ENCODE results near the gene SREBF1.

Gene SREBF1
- 89.6 to 121 (median 118) reads per million in 3 donors for total RNA-seq

DNA sequence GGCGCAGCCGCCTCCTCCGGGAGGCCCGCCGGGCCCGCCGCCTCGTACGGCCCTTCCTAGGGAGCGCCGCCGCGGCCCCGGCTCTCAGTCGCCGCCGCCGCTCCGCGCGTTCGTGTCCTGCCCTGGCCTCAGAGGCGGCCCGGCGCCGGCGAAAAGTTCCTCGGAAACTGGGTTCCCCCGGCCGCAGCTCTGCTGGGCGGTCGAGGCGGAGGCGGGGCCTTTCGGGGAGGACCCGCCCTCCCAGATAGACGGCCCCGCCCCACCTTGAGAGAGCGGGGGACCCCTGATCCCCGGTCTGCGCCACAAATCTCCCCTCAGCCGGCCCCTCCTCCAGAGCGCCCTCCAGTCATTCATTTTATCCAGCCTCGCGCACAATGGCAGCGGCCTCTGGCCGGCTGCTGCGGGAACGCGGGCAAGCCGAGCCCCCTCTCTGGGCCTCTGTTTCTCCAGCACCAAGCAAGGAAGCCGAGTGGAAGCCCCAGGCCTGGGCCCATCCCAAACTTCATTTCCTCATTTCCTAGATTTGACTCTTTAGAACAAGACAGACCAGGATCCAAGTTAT lies at the start of gene SREBF1:
Gene SREBF1, minus strand, starts transcription at position 169 of the 562 bp plus-strand sequence. CDS start 169 bp downstream, outside the sequence.
- DNase-seq = peak; percentile 44 to 55 (median 52)
- Histone ChIP-seq H3K4me3 (ENCODE audit: insufficient read depth, low read depth, low read length, poor library complexity, severe bottlenecking) (peak within 1 kb of the TSS; percentile 77), H3K27me3 (replicated peaks; ENCODE audit: control insufficient read depth, insufficient read depth, low read length, poor library complexity, severe bottlenecking) (no peaks in the 10 kb centered on the region), H3K27ac (ENCODE audit: insufficient read depth, low read length, poor library complexity, severe bottlenecking) (peak within 1 kb of the TSS; percentile 96), H3K9me3 (ENCODE audit: control insufficient read depth, low read length) (no peaks in the 10 kb centered on the region), H3K36me3 (ENCODE audit: control insufficient read depth, insufficient read depth, low read length) (no peaks in the 10 kb centered on the region), H3K4me1 (ENCODE audit: control insufficient read depth, insufficient read depth, low read length, poor library complexity, severe bottlenecking) (peaks cover 28% of the 10 kb centered on the region)

DNA sequence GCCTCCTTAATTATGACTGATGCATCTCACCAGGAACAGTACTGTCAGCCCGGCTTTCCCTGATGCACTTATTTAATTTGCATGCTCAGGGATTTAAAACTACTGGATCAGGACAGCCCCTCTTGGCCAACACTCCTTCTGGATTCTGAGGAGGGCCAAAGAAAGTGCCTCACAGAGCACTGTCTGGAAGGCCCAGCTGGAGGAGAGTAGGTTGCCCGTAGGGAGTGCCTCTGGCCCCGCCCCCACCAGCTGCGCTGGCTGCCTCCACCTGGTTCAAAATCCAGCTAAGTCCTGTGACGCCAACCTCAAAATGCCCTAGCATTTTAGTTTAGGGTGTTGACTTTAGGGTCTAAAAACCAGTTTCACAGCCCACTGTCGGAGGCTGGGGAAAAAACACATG lies 49.4 kb upstream of the SREBF1 start:
- H3K9me3 ChIP-seq (ENCODE audit: control insufficient read depth, low read length) = no peaks in the 10 kb centered on the region
- H3K36me3 ChIP-seq (ENCODE audit: control insufficient read depth, insufficient read depth, low read length) = peaks cover 39% of the 10 kb centered on the region
- H3K4me3 ChIP-seq (ENCODE audit: insufficient read depth, low read depth, low read length, poor library complexity, severe bottlenecking) = no peak overlapping the region
- H3K27me3 ChIP-seq (replicated peaks; ENCODE audit: control insufficient read depth, insufficient read depth, low read length, poor library complexity, severe bottlenecking) = no peaks in the 10 kb centered on the region
- H3K4me1 ChIP-seq (ENCODE audit: control insufficient read depth, insufficient read depth, low read length, poor library complexity, severe bottlenecking) = no peaks in the 10 kb centered on the region
- no peak overlapping the region for H3K27ac ChIP-seq (ENCODE audit: insufficient read depth, low read length, poor library complexity, severe bottlenecking)
- no peak for DNase-seq

DNA sequence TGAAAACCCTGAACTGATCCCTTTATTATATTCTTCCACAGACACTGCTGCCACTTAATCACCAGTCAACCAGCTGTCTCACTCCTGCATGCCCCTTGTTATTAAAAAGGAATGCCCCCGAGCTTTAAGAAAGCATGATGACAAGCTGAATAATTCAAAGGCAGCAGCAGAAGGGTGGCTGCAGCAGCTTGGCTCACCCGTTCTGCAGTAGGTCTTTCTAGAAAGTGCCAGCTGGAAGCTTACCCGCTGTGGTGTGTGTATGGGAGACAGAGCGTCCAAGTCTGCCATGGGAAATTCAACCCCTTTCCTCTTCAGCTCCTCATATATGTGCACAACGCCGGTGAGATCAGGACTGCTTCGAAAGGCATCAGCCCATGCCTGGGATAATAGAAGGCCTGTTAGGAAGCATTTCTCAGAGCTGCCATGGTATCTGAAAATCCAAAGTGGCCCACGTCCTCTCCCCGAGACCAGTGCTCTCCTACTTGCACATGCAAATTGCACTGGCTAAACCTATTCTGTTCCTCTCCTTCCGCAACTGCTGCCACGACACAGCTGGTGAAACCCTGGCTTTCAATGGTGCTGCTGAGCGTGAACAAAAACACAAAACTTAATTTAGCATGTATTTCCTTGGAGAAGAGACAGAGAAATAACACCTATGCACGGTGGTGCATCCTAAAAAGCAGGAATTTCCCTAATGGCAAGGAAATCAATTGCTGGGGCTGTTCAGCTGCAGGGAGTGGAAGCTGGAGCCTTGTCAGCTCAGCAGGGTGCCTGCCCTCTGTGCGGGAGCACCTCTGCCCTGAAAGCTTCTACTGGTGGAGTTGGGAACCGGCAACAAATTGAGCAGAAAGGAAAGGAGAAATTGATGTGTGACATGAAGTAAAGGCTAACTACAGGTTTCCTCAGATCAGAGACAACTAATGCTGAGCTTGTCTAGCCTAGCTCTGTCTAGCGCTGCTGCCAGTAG lies 47.9 kb upstream of the SREBF1 start:
- Histone ChIP-seq H3K36me3 (ENCODE audit: control insufficient read depth, insufficient read depth, low read length) (peaks cover 52% of the 10 kb centered on the region), H3K27ac (ENCODE audit: insufficient read depth, low read length, poor library complexity, severe bottlenecking) (no peak overlapping the region), H3K9me3 (ENCODE audit: control insufficient read depth, low read length) (no peaks in the 10 kb centered on the region), H3K4me3 (ENCODE audit: insufficient read depth, low read depth, low read length, poor library complexity, severe bottlenecking) (no peak overlapping the region), H3K4me1 (ENCODE audit: control insufficient read depth, insufficient read depth, low read length, poor library complexity, severe bottlenecking) (no peaks in the 10 kb centered on the region), H3K27me3 (replicated peaks; ENCODE audit: control insufficient read depth, insufficient read depth, low read length, poor library complexity, severe bottlenecking) (no peaks in the 10 kb centered on the region)
- DNase-seq = no peak

DNA sequence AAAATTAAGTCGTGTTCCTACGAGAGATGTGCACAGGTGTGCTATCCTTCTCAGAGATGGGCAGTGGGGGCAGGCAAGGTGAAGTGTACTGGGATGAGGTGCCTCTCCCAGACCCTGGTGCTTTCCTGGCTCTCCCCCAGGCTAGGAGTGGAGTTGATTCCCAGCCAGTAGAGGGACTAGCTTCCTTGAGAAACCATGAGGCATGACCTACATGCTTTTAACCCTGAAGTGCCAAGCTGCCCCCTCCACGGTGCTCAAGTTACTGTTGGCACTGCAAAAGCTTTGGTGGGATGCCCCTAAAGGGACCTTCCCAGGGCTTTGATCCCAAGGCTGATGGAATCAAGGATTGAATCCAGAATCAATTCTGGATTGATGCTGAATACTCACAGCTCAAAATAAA lies 47.0 kb upstream of the SREBF1 start:
- Histone ChIP-seq H3K27ac (ENCODE audit: insufficient read depth, low read length, poor library complexity, severe bottlenecking) (no peak overlapping the region), H3K9me3 (ENCODE audit: control insufficient read depth, low read length) (no peaks in the 10 kb centered on the region), H3K36me3 (ENCODE audit: control insufficient read depth, insufficient read depth, low read length) (peaks cover 54% of the 10 kb centered on the region), H3K4me1 (ENCODE audit: control insufficient read depth, insufficient read depth, low read length, poor library complexity, severe bottlenecking) (no peaks in the 10 kb centered on the region), H3K4me3 (ENCODE audit: insufficient read depth, low read depth, low read length, poor library complexity, severe bottlenecking) (no peak overlapping the region), H3K27me3 (replicated peaks; ENCODE audit: control insufficient read depth, insufficient read depth, low read length, poor library complexity, severe bottlenecking) (no peaks in the 10 kb centered on the region)
- DNase-seq = no peak

DNA sequence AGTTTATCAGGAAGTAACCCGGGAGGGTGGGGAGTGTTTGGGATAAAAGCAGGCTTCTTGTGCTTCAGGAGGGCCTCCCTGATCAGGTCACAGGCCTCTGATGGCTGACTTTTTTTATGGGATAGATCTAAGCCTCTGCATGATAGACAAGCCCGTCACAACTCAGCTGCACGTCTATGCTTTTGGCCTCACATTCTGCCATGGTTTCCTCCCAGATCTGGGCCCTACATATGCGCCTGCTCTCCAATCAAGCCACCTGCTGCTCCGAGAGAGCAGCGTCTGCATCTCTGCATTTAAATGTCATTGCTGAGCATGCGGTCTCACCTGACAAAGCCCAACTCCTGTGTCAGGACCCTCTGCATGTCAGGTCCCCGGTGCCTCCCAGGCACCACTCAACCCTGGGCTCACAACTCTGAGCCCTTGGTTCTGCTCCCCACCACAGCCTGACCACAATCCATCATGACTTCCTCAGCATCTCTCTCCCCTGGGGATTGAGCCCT lies 45.3 kb upstream of the SREBF1 start:
- H3K27me3 ChIP-seq (replicated peaks; ENCODE audit: control insufficient read depth, insufficient read depth, low read length, poor library complexity, severe bottlenecking) = no peaks in the 10 kb centered on the region
- H3K4me1 ChIP-seq (ENCODE audit: control insufficient read depth, insufficient read depth, low read length, poor library complexity, severe bottlenecking) = no peaks in the 10 kb centered on the region
- DNase-seq = no peak
- H3K4me3 ChIP-seq (ENCODE audit: insufficient read depth, low read depth, low read length, poor library complexity, severe bottlenecking) = no peak overlapping the region
- H3K27ac ChIP-seq (ENCODE audit: insufficient read depth, low read length, poor library complexity, severe bottlenecking) = no peak overlapping the region
- H3K36me3 ChIP-seq (ENCODE audit: control insufficient read depth, insufficient read depth, low read length) = peaks cover 66% of the 10 kb centered on the region
- no peaks in the 10 kb centered on the region for H3K9me3 ChIP-seq (ENCODE audit: control insufficient read depth, low read length)

DNA sequence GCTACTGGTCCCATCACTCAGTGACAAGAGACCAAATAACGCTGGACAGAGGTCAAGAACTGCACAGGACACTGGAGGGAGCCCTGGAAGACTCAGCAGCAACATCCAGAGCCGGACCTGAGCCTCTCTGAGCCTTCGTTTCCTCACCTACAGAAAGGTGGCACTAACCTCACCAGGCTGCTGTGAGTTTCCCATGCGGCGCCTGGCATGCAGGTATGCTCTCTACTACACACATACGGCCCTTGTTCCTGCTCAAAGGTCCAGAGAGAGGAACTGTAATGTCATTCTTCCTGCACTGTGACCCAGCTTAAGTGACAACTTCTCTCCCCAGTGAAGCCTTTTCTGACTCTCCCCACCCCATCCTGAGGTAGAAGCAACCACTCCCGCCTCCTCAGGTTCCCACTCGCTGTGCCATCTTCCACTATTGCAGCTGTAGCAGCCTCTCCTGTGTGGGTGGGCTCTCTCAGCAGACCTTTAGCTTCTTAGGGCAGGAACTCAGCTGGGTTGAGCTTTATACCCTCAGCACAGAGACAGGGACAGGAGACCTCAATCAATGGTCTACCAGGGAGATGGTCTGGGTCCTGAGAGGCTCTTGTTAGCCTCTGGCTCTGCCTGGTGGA lies 43.9 kb upstream of the SREBF1 start:
- no peaks in the 10 kb centered on the region for H3K27me3 ChIP-seq (replicated peaks; ENCODE audit: control insufficient read depth, insufficient read depth, low read length, poor library complexity, severe bottlenecking)
- H3K36me3 ChIP-seq (ENCODE audit: control insufficient read depth, insufficient read depth, low read length) = peaks cover 73% of the 10 kb centered on the region
- no peak overlapping the region for H3K4me3 ChIP-seq (ENCODE audit: insufficient read depth, low read depth, low read length, poor library complexity, severe bottlenecking)
- H3K4me1 ChIP-seq (ENCODE audit: control insufficient read depth, insufficient read depth, low read length, poor library complexity, severe bottlenecking) = no peaks in the 10 kb centered on the region
- H3K9me3 ChIP-seq (ENCODE audit: control insufficient read depth, low read length) = no peaks in the 10 kb centered on the region
- no peak overlapping the region for H3K27ac ChIP-seq (ENCODE audit: insufficient read depth, low read length, poor library complexity, severe bottlenecking)
- DNase-seq = no peak

DNA sequence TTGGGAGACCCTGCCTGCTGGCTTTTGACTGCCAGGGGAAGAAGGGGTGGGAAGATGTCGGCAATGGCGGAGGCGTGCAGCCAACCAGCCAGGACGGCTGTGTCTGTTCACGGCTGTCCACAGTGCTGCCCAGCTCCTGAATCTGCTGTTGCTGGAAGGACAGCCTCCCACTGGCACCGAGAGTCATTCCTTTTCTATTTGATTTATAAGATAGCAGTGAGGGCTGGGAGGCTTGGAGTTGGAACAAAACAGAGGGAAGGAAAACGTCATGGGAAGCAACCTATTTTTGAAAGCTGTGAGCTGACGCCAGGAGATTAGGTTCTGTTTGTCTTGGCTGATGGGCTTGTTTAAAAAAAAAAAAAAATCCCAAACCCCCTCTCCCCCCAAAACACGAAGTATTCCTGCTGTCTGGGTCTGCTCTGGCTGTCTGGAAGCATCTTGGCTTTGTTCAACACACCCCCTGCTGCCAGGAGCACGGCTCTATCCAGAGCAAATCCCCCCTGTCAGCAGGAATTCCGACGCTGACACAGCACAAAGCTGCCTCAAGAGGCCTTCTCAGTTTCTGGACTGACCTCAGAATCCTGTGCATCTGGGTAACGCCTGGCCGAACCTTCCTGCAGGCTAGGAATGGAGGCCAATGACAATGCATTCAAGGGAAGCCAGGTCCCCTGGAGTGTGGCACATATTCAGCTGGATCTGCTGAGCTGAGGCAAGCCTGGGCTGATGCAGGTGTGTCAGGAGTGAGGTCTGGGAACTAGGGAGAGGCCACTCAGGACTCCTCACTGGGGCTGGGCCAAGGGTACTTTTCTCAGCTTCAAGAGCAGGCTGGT lies 41.0 kb upstream of the SREBF1 start:
- Histone ChIP-seq H3K4me1 (ENCODE audit: control insufficient read depth, insufficient read depth, low read length, poor library complexity, severe bottlenecking) (no peaks in the 10 kb centered on the region), H3K27me3 (replicated peaks; ENCODE audit: control insufficient read depth, insufficient read depth, low read length, poor library complexity, severe bottlenecking) (no peaks in the 10 kb centered on the region), H3K4me3 (ENCODE audit: insufficient read depth, low read depth, low read length, poor library complexity, severe bottlenecking) (no peak overlapping the region), H3K9me3 (ENCODE audit: control insufficient read depth, low read length) (no peaks in the 10 kb centered on the region), H3K36me3 (ENCODE audit: control insufficient read depth, insufficient read depth, low read length) (peaks cover 50% of the 10 kb centered on the region), H3K27ac (ENCODE audit: insufficient read depth, low read length, poor library complexity, severe bottlenecking) (no peak overlapping the region)
- no peak for DNase-seq

DNA sequence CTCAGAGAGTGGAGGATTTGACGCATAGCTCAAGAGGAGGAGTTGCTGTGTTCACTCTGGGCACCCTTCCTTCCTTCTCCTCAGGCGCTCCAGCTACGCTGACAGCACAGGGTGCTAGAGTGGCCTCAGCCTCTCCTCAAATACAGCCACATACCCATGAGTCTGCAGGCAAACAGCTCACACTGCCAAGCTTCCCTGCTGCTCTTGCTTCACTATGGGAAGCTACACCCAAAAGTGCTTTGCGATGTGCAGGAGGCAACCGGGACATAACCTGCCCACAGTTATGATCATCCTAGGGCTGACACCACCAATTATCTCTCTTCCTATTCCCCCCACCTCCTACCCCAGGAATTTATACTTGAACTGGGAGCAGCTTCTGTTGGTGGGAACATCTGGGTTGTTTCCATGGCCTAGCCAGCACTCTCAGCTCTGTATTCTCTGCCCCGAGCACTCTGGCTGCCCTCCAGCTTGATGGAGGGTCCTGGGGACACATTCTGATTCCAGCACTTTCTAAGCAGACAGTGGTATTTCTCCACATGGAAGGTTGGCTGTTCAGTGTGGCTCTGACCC lies 40.3 kb upstream of the SREBF1 start:
- H3K27ac ChIP-seq (ENCODE audit: insufficient read depth, low read length, poor library complexity, severe bottlenecking) = no peak overlapping the region
- no peak for DNase-seq

DNA sequence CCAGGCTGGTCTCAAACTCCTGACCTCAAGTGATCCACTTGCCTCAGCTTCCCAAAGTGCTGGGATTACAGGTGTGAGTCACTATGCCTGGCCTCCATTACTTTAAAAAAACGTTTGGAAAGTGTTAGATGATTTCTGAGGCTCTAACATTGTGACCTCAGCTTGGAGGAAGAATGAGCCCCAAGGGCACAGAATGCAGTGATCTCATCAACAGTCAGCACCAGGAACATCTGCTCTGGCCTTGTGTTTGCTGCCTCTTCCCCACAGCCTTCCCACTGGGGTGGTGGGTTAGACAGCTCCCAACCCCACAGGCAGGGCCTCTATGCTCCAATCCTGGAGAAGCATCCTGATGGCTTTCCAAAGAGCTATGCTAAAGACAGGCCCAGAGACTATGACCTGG lies 37.7 kb upstream of the SREBF1 start:
- Histone ChIP-seq H3K4me3 (ENCODE audit: insufficient read depth, low read depth, low read length, poor library complexity, severe bottlenecking) (no peak overlapping the region), H3K27me3 (replicated peaks; ENCODE audit: control insufficient read depth, insufficient read depth, low read length, poor library complexity, severe bottlenecking) (no peaks in the 10 kb centered on the region), H3K36me3 (ENCODE audit: control insufficient read depth, insufficient read depth, low read length) (peaks cover 32% of the 10 kb centered on the region), H3K4me1 (ENCODE audit: control insufficient read depth, insufficient read depth, low read length, poor library complexity, severe bottlenecking) (no peaks in the 10 kb centered on the region), H3K27ac (ENCODE audit: insufficient read depth, low read length, poor library complexity, severe bottlenecking) (no peak overlapping the region), H3K9me3 (ENCODE audit: control insufficient read depth, low read length) (no peaks in the 10 kb centered on the region)
- no peak for DNase-seq

More for the DNA sequence above, 40.3 kb upstream of the SREBF1 start:
- Histone ChIP-seq H3K4me1 (ENCODE audit: control insufficient read depth, insufficient read depth, low read length, poor library complexity, severe bottlenecking) (no peaks in the 10 kb centered on the region), H3K4me3 (ENCODE audit: insufficient read depth, low read depth, low read length, poor library complexity, severe bottlenecking) (no peak overlapping the region), H3K36me3 (ENCODE audit: control insufficient read depth, insufficient read depth, low read length) (peaks cover 44% of the 10 kb centered on the region), H3K9me3 (ENCODE audit: control insufficient read depth, low read length) (no peaks in the 10 kb centered on the region), H3K27me3 (replicated peaks; ENCODE audit: control insufficient read depth, insufficient read depth, low read length, poor library complexity, severe bottlenecking) (no peaks in the 10 kb centered on the region)
